ENCODE data around the gene MYO5B. TPM values are rescaled to one million over a fixed set of nuclear protein-coding genes. Genes with fewer than 3 reads are reported as not detected.

The MYO5B gene
- total and polyA plus RNA-seq, 4 donors = 5.4 to 23.4 (median 11.4) TPM

DNA sequence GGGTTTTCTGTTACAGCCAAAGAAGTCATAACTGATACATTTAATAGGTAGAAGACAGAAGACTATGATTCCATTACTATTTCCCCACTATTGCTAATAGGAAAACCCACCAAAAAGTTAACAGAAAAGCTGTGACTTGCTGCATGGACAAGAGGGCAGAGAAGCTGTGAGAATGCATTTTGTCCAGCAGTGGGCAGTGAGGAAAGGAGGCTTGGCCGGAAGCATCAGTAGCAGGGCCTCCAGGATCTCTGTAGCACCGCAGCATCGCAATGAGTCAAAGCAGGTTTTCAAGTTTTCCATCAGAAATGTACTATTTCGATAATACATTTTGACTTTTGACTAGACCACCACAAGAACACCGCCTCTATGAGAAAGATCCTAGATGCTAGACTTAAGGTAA, 24.9 kb downstream of the MYO5B start:
- no peaks in the 10 kb centered on the region for H3K36me3 ChIP-seq (ENCODE audit: control insufficient read depth in 4 of 4, insufficient read depth in 3 of 4, low read depth in 1 of 4, low read length in 3 of 4)
- no peak overlapping the region for H3K9ac ChIP-seq (ENCODE audit: low read depth in 1 of 2, low read length in 2 of 2)

DNA sequence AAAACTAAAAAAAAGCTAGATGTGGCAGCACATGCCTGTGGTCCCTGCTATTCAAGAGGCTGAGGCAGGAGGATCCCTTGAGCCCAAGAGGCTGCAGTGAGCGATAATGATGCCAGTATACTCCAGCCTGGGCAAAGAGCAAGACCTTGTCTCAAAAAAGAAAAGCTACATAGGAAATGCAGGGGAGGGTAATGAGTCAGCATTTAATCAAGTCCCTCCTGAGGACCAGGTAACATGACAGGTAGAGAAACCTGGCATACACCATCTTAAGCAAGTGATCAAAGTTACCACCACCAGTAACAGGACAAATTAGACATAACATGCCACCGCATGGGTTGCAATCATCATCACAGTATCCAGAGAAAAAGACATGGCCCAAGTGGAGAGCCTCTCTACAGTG, 25.8 kb downstream of the MYO5B start:
- 96% methylated on average over 2 of the region's 2 CpGs for WGBS
- Histone ChIP-seq H3K9me3 (ENCODE audit: control insufficient read depth in 4 of 4, low read length in 3 of 4) (no peaks in the 10 kb centered on the region), H3K4me1 (ENCODE audit: control insufficient read depth in 4 of 4, insufficient read depth in 4 of 4, low read length in 3 of 4) (no peaks in the 10 kb centered on the region), H3K4me3 (ENCODE audit: low read depth in 1 of 3, low read length in 3 of 3) (no peak overlapping the region), H3K27me3 (ENCODE audit: control insufficient read depth in 4 of 4, insufficient read depth in 4 of 4, low read length in 3 of 4) (no peaks in the 10 kb centered on the region), H3K36me3 (ENCODE audit: control insufficient read depth in 4 of 4, insufficient read depth in 3 of 4, low read depth in 1 of 4, low read length in 3 of 4) (no peaks in the 10 kb centered on the region), H3K27ac (ENCODE audit: low read depth in 1 of 2, low read length in 2 of 2) (no peak overlapping the region), H3K9ac (ENCODE audit: low read depth in 1 of 2, low read length in 2 of 2) (no peak overlapping the region)
- DNase-seq (ENCODE audit: low spot score) = no peak
- TF ChIP-seq SP1 (IDR thresholded peaks at IDR 0.05) (no peak), RXRA (IDR thresholded peaks at IDR 0.05) (no peak), YY1 (IDR thresholded peaks at IDR 0.05) (no peak)

More for the DNA sequence above, 24.9 kb downstream of the MYO5B start:
- WGBS = 93% methylated on average over 5 of the region's 5 CpGs
- TF ChIP-seq RAD21 (IDR thresholded peaks at IDR 0.05) (no peak), FOXA1 (IDR thresholded peaks at IDR 0.05) (no peak), JUND (IDR thresholded peaks at IDR 0.05) (no peak), TAF1 (conservative IDR thresholded peaks at IDR 0.05) (no peak)
- Histone ChIP-seq H3K4me1 (ENCODE audit: control insufficient read depth in 4 of 4, insufficient read depth in 4 of 4, low read length in 3 of 4) (no peaks in the 10 kb centered on the region), H3K27ac (ENCODE audit: low read depth in 1 of 2, low read length in 2 of 2) (no peak overlapping the region), H3K27me3 (ENCODE audit: control insufficient read depth in 4 of 4, insufficient read depth in 4 of 4, low read length in 3 of 4) (no peaks in the 10 kb centered on the region), H3K9me3 (ENCODE audit: control insufficient read depth in 4 of 4, low read length in 3 of 4) (no peaks in the 10 kb centered on the region), H3K4me3 (ENCODE audit: low read depth in 1 of 3, low read length in 3 of 3) (no peak overlapping the region)
- DNase-seq (ENCODE audit: low spot score) = no peak

DNA sequence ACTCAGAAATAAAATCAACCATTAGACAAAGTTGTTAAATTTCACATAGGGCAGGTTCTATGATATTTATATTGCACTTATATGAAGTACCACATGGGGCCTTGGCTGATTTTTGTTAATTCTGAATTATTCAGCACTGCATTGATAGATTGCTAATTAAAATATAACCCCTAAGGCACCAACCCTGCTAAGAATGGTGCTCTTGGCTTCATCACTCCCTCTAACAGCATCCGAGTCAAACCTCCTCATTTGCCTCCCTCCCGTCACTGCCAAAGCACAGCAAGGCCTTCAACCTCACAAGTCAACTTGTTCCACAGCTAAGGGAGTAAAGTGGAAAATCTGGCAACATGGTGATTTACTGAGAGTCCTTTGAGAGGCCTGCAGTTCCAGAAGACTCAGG, 27.0 kb downstream of the MYO5B start:
- WGBS = 94% methylated on average over 2 of the region's 2 CpGs
- TF ChIP-seq EGR1 (IDR thresholded peaks at IDR 0.05; ENCODE audit: low read depth in 2 of 2) (no peak), HNF4A (conservative IDR thresholded peaks at IDR 0.05) (no peak)
- TF ChIP-seq, protein P1, sequence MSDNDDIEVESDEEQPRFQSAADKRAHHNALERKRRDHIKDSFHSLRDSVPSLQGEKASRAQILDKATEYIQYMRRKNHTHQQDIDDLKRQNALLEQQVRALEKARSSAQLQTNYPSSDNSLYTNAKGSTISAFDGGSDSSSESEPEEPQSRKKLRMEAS (IDR thresholded peaks at IDR 0.05) = no peak
- TF ChIP-seq, protein P2, sequence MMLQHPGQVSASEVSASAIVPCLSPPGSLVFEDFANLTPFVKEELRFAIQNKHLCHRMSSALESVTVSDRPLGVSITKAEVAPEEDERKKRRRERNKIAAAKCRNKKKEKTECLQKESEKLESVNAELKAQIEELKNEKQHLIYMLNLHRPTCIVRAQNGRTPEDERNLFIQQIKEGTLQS (IDR thresholded peaks at IDR 0.05) = no peak
- DNase-seq (ENCODE audit: low spot score) = no peak
- no peak overlapping the region for H3K4me3 ChIP-seq (ENCODE audit: low read depth in 1 of 3, low read length in 3 of 3)
- H3K4me1 ChIP-seq (ENCODE audit: control insufficient read depth in 4 of 4, insufficient read depth in 4 of 4, low read length in 3 of 4) = no peaks in the 10 kb centered on the region
- no peaks in the 10 kb centered on the region for H3K27me3 ChIP-seq (ENCODE audit: control insufficient read depth in 4 of 4, insufficient read depth in 4 of 4, low read length in 3 of 4)
- H3K9ac ChIP-seq (ENCODE audit: low read depth in 1 of 2, low read length in 2 of 2) = no peak overlapping the region
- no peaks in the 10 kb centered on the region for H3K9me3 ChIP-seq (ENCODE audit: control insufficient read depth in 4 of 4, low read length in 3 of 4)
- no peaks in the 10 kb centered on the region for H3K36me3 ChIP-seq (ENCODE audit: control insufficient read depth in 4 of 4, insufficient read depth in 3 of 4, low read depth in 1 of 4, low read length in 3 of 4)
- H3K27ac ChIP-seq (ENCODE audit: low read depth in 1 of 2, low read length in 2 of 2) = no peak overlapping the region

DNA sequence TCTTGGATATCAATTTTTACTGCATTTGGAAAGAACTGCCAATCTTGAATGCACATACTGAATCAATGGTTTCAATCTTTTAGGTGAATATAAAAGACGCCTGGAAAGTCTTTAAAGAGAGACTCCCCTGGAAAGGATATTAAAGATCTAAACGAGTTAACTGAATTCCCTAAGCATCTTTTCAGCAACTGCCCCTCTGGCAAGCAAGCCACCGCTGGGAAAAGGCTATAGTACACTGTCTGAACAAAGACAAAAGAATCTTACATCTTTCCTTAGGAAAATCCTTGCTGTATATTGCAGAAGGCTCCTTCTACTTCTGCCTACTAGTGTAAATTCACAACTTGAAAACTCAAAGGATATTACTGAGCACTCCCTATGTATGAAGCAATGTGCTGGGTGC, 28.0 kb downstream of the MYO5B start:
- H3K4me3 ChIP-seq (ENCODE audit: low read depth in 1 of 3, low read length in 3 of 3) = no peak overlapping the region
- no peak overlapping the region for H3K9ac ChIP-seq (ENCODE audit: low read depth in 1 of 2, low read length in 2 of 2)
- no peak overlapping the region for H3K27ac ChIP-seq (ENCODE audit: low read depth in 1 of 2, low read length in 2 of 2)
- no peaks in the 10 kb centered on the region for H3K4me1 ChIP-seq (ENCODE audit: control insufficient read depth in 4 of 4, insufficient read depth in 4 of 4, low read length in 3 of 4)
- no peaks in the 10 kb centered on the region for H3K36me3 ChIP-seq (ENCODE audit: control insufficient read depth in 4 of 4, insufficient read depth in 3 of 4, low read depth in 1 of 4, low read length in 3 of 4)
- H3K27me3 ChIP-seq (ENCODE audit: control insufficient read depth in 4 of 4, insufficient read depth in 4 of 4, low read length in 3 of 4) = no peaks in the 10 kb centered on the region
- 89% methylated on average over 3 of the region's 3 CpGs for WGBS
- H3K9me3 ChIP-seq (ENCODE audit: control insufficient read depth in 4 of 4, low read length in 3 of 4) = no peaks in the 10 kb centered on the region
- DNase-seq (ENCODE audit: low spot score) = no peak
- TF ChIP-seq RXRA (IDR thresholded peaks at IDR 0.05) = no peak
- no peak for TF ChIP-seq YY1 (IDR thresholded peaks at IDR 0.05)
- no peak for TF ChIP-seq RAD21 (IDR thresholded peaks at IDR 0.05)
- no peak for TF ChIP-seq HNF4A (conservative IDR thresholded peaks at IDR 0.05)
- TF ChIP-seq GABPA (IDR thresholded peaks at IDR 0.05 in 1 of 2, conservative IDR thresholded peaks at IDR 0.05 in 1 of 2) = no peak
- no peak for TF ChIP-seq FOXA1 (IDR thresholded peaks at IDR 0.05)
- TF ChIP-seq JUND (IDR thresholded peaks at IDR 0.05) = no peak
- TF ChIP-seq NR2F2 (IDR thresholded peaks at IDR 0.05) = no peak
- TF ChIP-seq, protein P1 (IDR thresholded peaks at IDR 0.05) = no peak
- no peak for TF ChIP-seq EGR1 (IDR thresholded peaks at IDR 0.05; ENCODE audit: low read depth in 2 of 2)
- TF ChIP-seq HNF4G (IDR thresholded peaks at IDR 0.05) = no peak
- TF ChIP-seq FOXA2 (IDR thresholded peaks at IDR 0.05) = no peak
- TF ChIP-seq, protein P3, sequence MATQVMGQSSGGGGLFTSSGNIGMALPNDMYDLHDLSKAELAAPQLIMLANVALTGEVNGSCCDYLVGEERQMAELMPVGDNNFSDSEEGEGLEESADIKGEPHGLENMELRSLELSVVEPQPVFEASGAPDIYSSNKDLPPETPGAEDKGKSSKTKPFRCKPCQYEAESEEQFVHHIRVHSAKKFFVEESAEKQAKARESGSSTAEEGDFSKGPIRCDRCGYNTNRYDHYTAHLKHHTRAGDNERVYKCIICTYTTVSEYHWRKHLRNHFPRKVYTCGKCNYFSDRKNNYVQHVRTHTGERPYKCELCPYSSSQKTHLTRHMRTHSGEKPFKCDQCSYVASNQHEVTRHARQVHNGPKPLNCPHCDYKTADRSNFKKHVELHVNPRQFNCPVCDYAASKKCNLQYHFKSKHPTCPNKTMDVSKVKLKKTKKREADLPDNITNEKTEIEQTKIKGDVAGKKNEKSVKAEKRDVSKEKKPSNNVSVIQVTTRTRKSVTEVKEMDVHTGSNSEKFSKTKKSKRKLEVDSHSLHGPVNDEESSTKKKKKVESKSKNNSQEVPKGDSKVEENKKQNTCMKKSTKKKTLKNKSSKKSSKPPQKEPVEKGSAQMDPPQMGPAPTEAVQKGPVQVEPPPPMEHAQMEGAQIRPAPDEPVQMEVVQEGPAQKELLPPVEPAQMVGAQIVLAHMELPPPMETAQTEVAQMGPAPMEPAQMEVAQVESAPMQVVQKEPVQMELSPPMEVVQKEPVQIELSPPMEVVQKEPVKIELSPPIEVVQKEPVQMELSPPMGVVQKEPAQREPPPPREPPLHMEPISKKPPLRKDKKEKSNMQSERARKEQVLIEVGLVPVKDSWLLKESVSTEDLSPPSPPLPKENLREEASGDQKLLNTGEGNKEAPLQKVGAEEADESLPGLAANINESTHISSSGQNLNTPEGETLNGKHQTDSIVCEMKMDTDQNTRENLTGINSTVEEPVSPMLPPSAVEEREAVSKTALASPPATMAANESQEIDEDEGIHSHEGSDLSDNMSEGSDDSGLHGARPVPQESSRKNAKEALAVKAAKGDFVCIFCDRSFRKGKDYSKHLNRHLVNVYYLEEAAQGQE (IDR thresholded peaks at IDR 0.05) = no peak
- TF ChIP-seq, protein P4, sequence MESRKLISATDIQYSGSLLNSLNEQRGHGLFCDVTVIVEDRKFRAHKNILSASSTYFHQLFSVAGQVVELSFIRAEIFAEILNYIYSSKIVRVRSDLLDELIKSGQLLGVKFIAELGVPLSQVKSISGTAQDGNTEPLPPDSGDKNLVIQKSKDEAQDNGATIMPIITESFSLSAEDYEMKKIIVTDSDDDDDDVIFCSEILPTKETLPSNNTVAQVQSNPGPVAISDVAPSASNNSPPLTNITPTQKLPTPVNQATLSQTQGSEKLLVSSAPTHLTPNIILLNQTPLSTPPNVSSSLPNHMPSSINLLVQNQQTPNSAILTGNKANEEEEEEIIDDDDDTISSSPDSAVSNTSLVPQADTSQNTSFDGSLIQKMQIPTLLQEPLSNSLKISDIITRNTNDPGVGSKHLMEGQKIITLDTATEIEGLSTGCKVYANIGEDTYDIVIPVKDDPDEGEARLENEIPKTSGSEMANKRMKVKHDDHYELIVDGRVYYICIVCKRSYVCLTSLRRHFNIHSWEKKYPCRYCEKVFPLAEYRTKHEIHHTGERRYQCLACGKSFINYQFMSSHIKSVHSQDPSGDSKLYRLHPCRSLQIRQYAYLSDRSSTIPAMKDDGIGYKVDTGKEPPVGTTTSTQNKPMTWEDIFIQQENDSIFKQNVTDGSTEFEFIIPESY (IDR thresholded peaks at IDR 0.05) = no peak
- no peak for TF ChIP-seq SP1 (IDR thresholded peaks at IDR 0.05)
- TF ChIP-seq, protein P2 (IDR thresholded peaks at IDR 0.05) = no peak

All from liver (tissue), 9 donors.